Sigmoid colon (tissue), 7 donors: ENCODE measurements around the gene DNAJB12. TPM values are rescaled to one million over a fixed set of nuclear protein-coding genes. Genes with fewer than 3 reads are reported as not detected.

Experiments
- DNase-seq: peaks from one replicate; pipeline ENCODE4 v3.0.0-alpha.2; 2019
- H3K27ac ChIP-seq, 4 donors: fragments of 200-600 bp; sonication (generic); one replicate each; pipeline ENCODE4 v1.5.1; 2016 to 2019; ENCODE audit warnings: mild to moderate bottlenecking in 1 of 4
- H3K27me3 ChIP-seq, 3 donors: fragments of 200-600 bp; sonication (generic); one replicate each; pipeline ENCODE4 v1.5.1; 2019; ENCODE audit warnings: mild to moderate bottlenecking in 1 of 3
- H3K36me3 ChIP-seq, 4 donors: fragments of 200-600 bp; sonication (generic); one replicate each; pipeline ENCODE4 v1.5.1; 2016 to 2019
- H3K4me1 ChIP-seq, 4 donors: fragments of 200-600 bp; sonication (generic); one replicate each; pipeline ENCODE4 v1.5.1; 2017 to 2019
- H3K4me3 ChIP-seq, 4 donors: fragments of 200-600 bp; sonication (generic); one replicate each; pipeline ENCODE4 v1.5.1; 2017 to 2019; ENCODE audit warnings: mild to moderate bottlenecking in 2 of 4, moderate library complexity in 1 of 4
- H3K9me3 ChIP-seq, 4 donors: fragments of 200-600 bp in 3 of 4; sonication (generic) in 3 of 4; one replicate each; pipeline versions ENCODE4 v1.5.1 to v1.6.1; 2013 to 2019
- CTCF ChIP-seq, 4 experiments: fragments of 450-650 bp in 3 of 4; fragments of 200-600 bp in 1 of 4; IDR thresholded peaks; one replicate each; pipeline ENCODE4 v1.5.1; 2016 to 2019; ENCODE audit warnings: antibody characterized with exemption in 4 of 4, mild to moderate bottlenecking in 3 of 4, moderate library complexity in 2 of 4
- EP300 ChIP-seq, 4 donors: sonication (generic); formaldehyde crosslinking; IDR thresholded peaks; one replicate each; pipeline ENCODE4 v1.6.1; 2017; ENCODE audit warnings: antibody characterized with exemption in 4 of 4
- POLR2A ChIP-seq, 2 donors: fragments of 450-650 bp; IDR thresholded peaks; one replicate each; pipeline ENCODE4 v1.6.1; 2016; ENCODE audit warnings: antibody characterized with exemption in 2 of 2, mild to moderate bottlenecking in 2 of 2, moderate library complexity in 2 of 2
- POLR2AphosphoS5 ChIP-seq, 4 donors: sonication (generic); formaldehyde crosslinking; IDR thresholded peaks; one replicate each; pipeline ENCODE4 v1.6.1; 2017; ENCODE audit warnings: antibody characterized with exemption in 4 of 4
- WGBS, 2 donors: extraction: QIAGEN DNeasy Blood & Tissue Kit; methylation state at CpG; one replicate each; pipeline ENCODE4 v1.1.7; 2013; 5-methylcytosine and 5-hydroxymethylcytosine counted together
- intact Hi-C: fragments of 100-400 bp; cut with DNase I; formaldehyde crosslinking; loops from one replicate; pipeline ENCODE4 v1.15.1; 2023
- polyA plus RNA-seq, 3 donors: library from polyadenylated mRNA; stranded (reverse); fragments of 200-250 nt; gene quantifications; one replicate each; pipeline ENCODE4 v1.2.3, GENCODE V29; 2013
- total RNA-seq, 4 donors: library from RNA; depleted of rRNA; stranded (reverse); fragments of >200 nt; gene quantifications; one replicate each; pipeline ENCODE4 v1.1.0, GENCODE V29; 2016
- donor health status: healthy with polysubstance abuse.
- donor health status: Bipolar disorder and iron deficiency.
- donor health status: healthy.

Gene DNAJB12
- total and polyA plus RNA-seq, 7 donors: 9.5 to 38.5 (median 27.1) TPM

- H3K36me3 ChIP-seq: no peaks in the 10 kb centered on the region
- no peaks in the 10 kb centered on the region for H3K4me1 ChIP-seq
- intact Hi-C loops: no loop called here
- no peaks in the 10 kb centered on the region for H3K9me3 ChIP-seq
- H3K4me3 ChIP-seq: no peak overlapping the region
- H3K27ac ChIP-seq: no peak overlapping the region
- no peaks in the 10 kb centered on the region for H3K27me3 ChIP-seq
- DNase-seq: no peak
- WGBS, 2 donors: 87 to 91% methylated on average over 2 of the region's 2 CpGs
- TF ChIP-seq EP300 (IDR thresholded peaks at IDR 0.05) (no peak), POLR2A (IDR thresholded peaks at IDR 0.05) (no peak), CTCF (IDR thresholded peaks at IDR 0.05) (no peak), POLR2AphosphoS5 (IDR thresholded peaks at IDR 0.05) (no peak)
These were observed 25.1 kb upstream of the DNAJB12 start for GRCh38 chr10:72379776-72380175.

GRCh38 chr10:72379062-72379461 is 24.3 kb upstream of the DNAJB12 start:
- H3K4me1 ChIP-seq: no peaks in the 10 kb centered on the region
- DNase-seq: no peak
- no peak for TF ChIP-seq POLR2A (IDR thresholded peaks at IDR 0.05)
- TF ChIP-seq EP300 (IDR thresholded peaks at IDR 0.05): no peak
- no peak for TF ChIP-seq CTCF (IDR thresholded peaks at IDR 0.05)
- no peak for TF ChIP-seq POLR2AphosphoS5 (IDR thresholded peaks at IDR 0.05)
- H3K9me3 ChIP-seq: no peaks in the 10 kb centered on the region
- no peak overlapping the region for H3K4me3 ChIP-seq
- H3K36me3 ChIP-seq: peaks cover 0 to 4% (median 0%) of the 10 kb centered on the region in 4 donors
- intact Hi-C loops: no loop called here
- no peak overlapping the region for H3K27ac ChIP-seq
- 93 to 99% methylated on average over 2 of the region's 2 CpGs for WGBS, 2 donors
- H3K27me3 ChIP-seq: no peaks in the 10 kb centered on the region

GRCh38 chr10:72375585-72375984 is 20.9 kb upstream of the DNAJB12 start:
- Histone ChIP-seq H3K36me3 (peaks cover 0 to 23% (median 0%) of the 10 kb centered on the region in 4 donors), H3K4me3 (no peak overlapping the region), H3K27me3 (no peaks in the 10 kb centered on the region), H3K27ac (no peak overlapping the region), H3K9me3 (no peaks in the 10 kb centered on the region), H3K4me1 (no peaks in the 10 kb centered on the region)
- WGBS, 2 donors: 74 to 80% methylated on average over 5 of the region's 5 CpGs
- TF ChIP-seq POLR2A (IDR thresholded peaks at IDR 0.05) (no peak), CTCF (IDR thresholded peaks at IDR 0.05) (no peak), POLR2AphosphoS5 (IDR thresholded peaks at IDR 0.05) (no peak), EP300 (IDR thresholded peaks at IDR 0.05) (no peak)
- DNase-seq: no peak
- intact Hi-C loops: no loop called here

- Histone ChIP-seq H3K4me3 (no peak overlapping the region), H3K27me3 (no peaks in the 10 kb centered on the region), H3K36me3 (peaks cover 0 to 23% (median 0%) of the 10 kb centered on the region in 4 donors), H3K27ac (no peak overlapping the region), H3K4me1 (no peaks in the 10 kb centered on the region), H3K9me3 (no peaks in the 10 kb centered on the region)
- TF ChIP-seq EP300 (IDR thresholded peaks at IDR 0.05): no peak
- TF ChIP-seq POLR2A (IDR thresholded peaks at IDR 0.05): no peak
- no peak for TF ChIP-seq CTCF (IDR thresholded peaks at IDR 0.05)
- TF ChIP-seq POLR2AphosphoS5 (IDR thresholded peaks at IDR 0.05): no peak
- WGBS, 2 donors: 82 to 97% methylated on average over 3 of the region's 3 CpGs
- DNase-seq: no peak
- intact Hi-C loops: no loop called here
These were observed 20.5 kb upstream of the DNAJB12 start for GRCh38 chr10:72375173-72375572.

- Histone ChIP-seq H3K27me3 (no peaks in the 10 kb centered on the region), H3K4me3 (no peak overlapping the region), H3K4me1 (no peaks in the 10 kb centered on the region), H3K36me3 (peaks cover 5 to 51% (median 9%) of the 10 kb centered on the region in 4 donors), H3K27ac (no peak overlapping the region), H3K9me3 (no peaks in the 10 kb centered on the region)
- TF ChIP-seq CTCF (IDR thresholded peaks at IDR 0.05): no peak
- TF ChIP-seq POLR2A (IDR thresholded peaks at IDR 0.05): no peak
- TF ChIP-seq POLR2AphosphoS5 (IDR thresholded peaks at IDR 0.05): no peak
- no peak for TF ChIP-seq EP300 (IDR thresholded peaks at IDR 0.05)
- intact Hi-C loops: no loop called here
- no peak for DNase-seq
These were observed 15.5 kb upstream of the DNAJB12 start for GRCh38 chr10:72370201-72370722.
